Left hindlimb (tissue), 1 donor: ENCODE data around the gene PRKCSH.
A peak's percentile ranks its signal among the peaks of the same experiment; 100 is the strongest.
"Not testable (repeated sequence)": the region's sequence is repeated elsewhere in the genome, so short reads cannot be mapped to it uniquely, and the experiment has no call there.

ENCODE experiments used
- DNase-seq: peaks from one replicate; pipeline ENCODE4 v3.0.0-alpha.2; 2018

Gene PRKCSH

DNA sequence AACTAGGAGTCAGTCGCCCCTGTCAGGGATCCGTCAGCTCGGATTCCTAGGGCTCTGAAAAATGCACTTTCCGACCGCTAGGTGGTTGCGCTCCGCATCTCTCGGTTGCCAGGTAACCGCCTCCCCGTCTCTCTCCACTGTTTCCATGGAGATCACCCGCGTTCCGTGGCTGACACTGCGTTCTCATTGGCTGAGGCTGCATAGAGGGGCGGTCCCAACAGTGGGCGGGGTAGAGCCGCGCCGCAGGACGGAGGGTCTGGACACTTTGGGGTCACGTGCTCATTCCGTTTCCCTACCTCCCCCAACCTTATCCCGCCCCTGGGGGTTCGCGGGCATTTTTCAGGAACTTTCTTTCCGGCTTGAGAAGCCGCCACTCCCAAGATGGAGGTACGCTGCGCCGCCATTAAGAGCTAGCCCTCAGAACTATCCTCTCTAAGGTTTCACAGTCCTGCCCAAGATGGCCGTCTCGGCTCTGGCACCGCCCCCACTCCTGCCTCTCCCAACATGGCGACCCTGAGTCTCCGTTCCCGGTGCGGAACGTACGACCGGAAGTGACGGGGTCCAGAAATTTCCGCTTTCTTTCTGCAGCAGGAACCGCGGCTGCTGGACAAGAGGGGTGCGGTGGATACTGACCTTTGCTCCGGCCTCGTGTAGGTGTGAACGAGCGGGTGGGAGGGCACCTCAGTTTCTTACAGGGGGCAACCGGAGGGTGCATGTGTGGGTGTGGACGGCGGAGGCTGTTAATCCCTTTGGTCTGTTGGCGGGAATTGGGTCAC is at the start of gene PRKCSH, which contains the start of gene ODAD3:
Gene PRKCSH (plus strand): TSS at position 579 of the 776 bp plus-strand sequence. CDS start 483 bp downstream, outside the sequence.
Gene ODAD3 (minus strand): TSS at position 65 of the 776 bp plus-strand sequence. CDS start 105 bp downstream, outside the sequence.
- peak; percentile 100 for DNase-seq

DNA sequence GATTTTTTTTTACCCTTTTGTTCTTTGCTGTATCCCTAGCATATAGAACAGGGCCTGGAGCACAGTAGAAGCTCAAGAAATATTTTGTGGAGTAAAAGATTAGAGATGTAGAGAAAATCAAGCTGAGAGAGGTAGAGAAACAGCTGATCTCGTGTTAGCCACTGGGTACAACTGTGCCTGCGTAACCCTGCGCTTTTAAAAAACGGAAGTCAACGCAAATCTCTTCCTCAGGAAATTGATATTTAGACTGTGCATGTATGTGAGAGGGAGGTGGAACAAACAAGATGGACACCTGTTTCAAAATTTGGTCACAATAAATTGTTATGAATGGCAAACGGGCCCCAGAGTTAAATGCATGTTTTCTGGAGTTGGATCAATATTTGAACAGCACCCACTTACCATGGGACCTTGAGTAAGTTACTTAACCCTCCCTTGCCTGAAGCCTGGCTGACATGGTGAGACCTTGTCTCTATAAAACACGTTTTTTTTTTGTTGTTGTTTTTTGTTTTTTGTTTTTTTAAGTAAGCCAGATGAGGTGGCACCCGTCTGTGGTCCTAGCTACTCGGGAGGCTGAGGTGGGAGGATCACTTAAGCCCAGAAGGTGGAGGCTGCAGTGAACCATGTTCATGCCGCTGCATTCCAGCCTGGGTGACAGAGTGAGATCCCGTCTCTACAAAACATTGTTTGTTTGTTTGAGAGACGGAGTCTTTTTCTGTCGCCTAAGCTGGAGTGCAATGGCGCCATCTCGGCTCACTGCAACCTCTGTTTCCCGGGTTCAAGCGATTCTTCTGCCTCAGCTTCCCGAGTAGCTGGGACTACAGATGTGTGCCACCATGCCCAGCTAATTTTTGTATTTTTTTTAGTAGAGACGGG is 48.0 kb upstream of the PRKCSH start:
- DNase-seq, result no peak

- no peak for DNase-seq
Observed at GRCh38 chr19:11390359-11390758, 45.1 kb upstream of the PRKCSH start.

GRCh38 chr19:11390933-11391680 is 44.3 kb upstream of the PRKCSH start:
- DNase-seq, result no peak

- DNase-seq, result no peak
Observed at GRCh38 chr19:11397089-11397610, 38.3 kb upstream of the PRKCSH start.

- no peak for DNase-seq
Observed at GRCh38 chr19:11399667-11400066, 35.8 kb upstream of the PRKCSH start.

GRCh38 chr19:11400798-11401197 is 34.6 kb upstream of the PRKCSH start:
- DNase-seq, result no peak

DNA sequence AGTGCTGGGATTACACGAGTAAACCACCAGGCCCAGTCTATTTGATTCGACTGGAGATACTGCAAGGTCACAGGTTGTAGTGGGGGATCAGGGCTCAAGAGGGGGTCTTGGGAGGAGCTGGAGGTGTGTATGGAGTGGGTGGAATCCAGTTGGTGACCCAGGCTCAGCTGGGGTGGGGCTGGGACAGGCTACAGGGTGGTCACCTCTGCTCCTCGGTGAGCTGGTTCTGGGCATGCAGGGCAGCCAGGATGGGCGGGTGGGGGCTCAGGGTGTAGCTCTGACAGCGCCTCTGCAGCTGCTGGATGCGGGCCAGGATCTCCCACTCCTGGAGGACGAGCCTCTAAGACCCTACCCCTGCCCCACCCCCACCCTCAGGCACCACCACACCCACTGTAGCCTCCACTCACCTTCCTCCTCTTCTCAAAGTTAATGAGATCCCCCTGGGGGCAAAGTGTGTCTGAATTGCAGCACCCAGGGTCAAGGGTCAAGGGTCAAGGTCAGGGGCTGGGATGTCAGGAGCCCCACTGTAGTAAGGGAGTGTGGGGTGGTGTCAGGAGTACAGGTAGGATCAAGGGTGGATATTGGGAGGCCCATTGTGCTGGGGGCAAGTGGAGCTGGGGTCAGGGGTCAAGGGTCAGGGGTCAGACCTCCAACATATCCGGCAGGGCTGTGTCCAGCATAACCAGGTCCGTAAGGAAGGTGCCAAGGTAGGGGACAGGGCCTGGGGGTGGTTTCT is 33.5 kb upstream of the PRKCSH start:
- no peak for DNase-seq

DNA sequence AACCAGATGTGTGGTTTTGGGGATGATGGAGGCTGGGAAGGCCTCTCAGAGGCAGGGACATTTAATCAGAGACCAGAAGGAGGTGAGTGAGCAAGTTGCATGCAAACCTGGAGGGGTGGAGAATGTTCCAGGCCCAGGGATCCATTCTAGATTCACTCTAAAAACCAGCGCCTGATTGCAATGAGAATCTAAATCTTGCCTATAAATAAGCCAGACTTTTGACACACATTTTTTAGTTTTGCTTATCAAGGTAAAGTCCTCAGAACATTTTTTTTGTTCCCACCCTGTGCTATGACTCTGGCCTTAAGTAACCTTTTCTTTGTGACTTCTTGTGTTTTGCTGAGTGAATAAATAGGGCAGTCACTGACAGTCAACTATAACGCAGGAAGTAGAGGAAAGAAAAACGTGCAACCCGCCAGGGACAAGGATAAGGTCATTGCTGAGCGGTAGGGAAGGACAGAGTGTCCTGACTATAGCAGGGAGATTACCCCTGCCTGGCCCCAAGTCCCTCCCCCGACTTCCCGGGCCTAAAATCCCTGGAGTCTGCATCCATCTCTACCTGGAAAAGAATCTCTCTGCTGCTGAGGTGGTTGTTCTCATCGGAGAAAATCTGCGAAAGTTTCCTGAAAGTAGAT is 30.7 kb upstream of the PRKCSH start:
- no peak for DNase-seq

GRCh38 chr19:11405846-11406643 is 29.4 kb upstream of the PRKCSH start:
- no peak for DNase-seq

GRCh38 chr19:11406703-11407236 is 28.7 kb upstream of the PRKCSH start:
- not testable (repeated sequence) for DNase-seq

DNA sequence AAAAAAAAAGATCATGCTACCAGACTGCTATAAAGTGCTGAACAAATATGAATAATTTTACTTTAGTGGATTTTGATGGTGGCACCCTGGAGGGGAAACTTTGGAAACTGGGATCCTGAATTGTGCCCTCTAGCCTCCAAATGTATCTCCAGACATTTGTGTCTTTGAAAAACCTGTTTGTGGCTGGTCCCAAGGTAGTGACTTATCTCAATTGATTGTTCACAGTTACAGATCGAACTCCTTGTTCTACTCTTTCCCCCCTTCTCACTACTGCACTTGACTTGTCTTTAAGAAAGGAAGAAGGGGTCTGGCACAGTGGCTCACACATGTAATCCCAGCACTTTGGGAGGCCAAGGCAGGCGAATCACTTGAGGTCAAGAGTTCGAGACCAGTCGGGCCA is 26.8 kb upstream of the PRKCSH start:
- no peak for DNase-seq

GRCh38 chr19:11410682-11411081 is 24.8 kb upstream of the PRKCSH start:
- no peak for DNase-seq

- no peak for DNase-seq
Observed at GRCh38 chr19:11414544-11414943, 20.9 kb upstream of the PRKCSH start.

DNA sequence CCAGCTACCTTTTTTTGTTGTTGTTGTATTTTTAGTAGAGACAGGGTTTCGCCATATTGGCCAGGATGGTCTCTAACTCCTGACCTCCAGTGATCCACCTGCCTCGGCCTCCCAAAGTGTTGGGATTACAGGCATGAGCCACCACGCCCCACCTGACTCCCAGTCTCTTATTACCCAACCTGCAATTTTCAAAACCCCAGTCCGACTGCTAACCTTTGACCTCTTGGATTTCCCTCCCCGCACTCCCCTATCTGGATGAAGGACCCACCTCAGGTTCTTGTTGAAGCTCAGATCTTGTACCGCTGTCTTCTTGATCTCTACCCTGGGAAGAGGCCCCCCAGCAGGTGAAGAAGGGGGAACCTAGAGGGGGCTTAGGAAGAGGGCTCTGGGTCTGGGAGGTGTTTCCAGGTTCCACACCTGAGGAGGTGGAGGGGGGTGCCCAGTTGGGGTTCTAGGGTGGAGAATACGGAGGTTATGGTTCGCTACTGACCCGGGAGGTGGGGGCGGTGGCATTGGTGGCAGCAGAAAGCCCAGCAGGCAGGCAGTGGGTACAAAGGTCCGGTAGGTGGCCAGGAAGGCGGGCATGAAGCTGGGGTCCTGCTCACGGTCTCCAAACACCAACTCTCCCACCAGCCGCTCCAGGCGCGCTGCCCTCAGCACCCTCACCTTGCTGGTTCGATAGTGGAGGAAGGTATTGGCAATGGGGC is 18.9 kb upstream of the PRKCSH start:
- no peak for DNase-seq

GRCh38 chr19:11418094-11418548 is 17.3 kb upstream of the PRKCSH start:
- no peak for DNase-seq

- no peak for DNase-seq
Observed at GRCh38 chr19:11418549-11419506, 16.6 kb upstream of the PRKCSH start, which contains the start of gene RGL3. Gene RGL3, minus strand, starts transcription at chr19:11419314. Its CDS starts 36 bp downstream, at chr19:11419278.
